HEK293 (cell line): ENCODE measurements around the gene PHC3.

Source experiments
- BCL11B ChIP-seq: fragments of 450-650 bp; formaldehyde crosslinking; IDR thresholded peaks from 2 replicates; pipeline ENCODE4 v1.5.1; 2016; ENCODE audit warnings: low read depth, missing biosample characterization, missing genetic modification characterization
- HIC1 ChIP-seq: fragments of 450-650 bp; formaldehyde crosslinking; IDR thresholded peaks from 2 replicates; pipeline ENCODE4 v1.5.1; 2016; ENCODE audit warnings: missing biosample characterization, missing genetic modification characterization
- REST ChIP-seq: fragments of 450-650 bp; formaldehyde crosslinking; IDR thresholded peaks from 2 replicates; pipeline ENCODE4 v1.5.1; 2016; ENCODE audit warnings: missing biosample characterization, missing genetic modification characterization
- SCRT1 ChIP-seq: fragments of 450-650 bp; formaldehyde crosslinking; IDR thresholded peaks from 2 replicates; pipeline ENCODE4 v1.5.1; 2016; ENCODE audit warnings: missing biosample characterization, missing genetic modification characterization, borderline replicate concordance
- TCF7L2 ChIP-seq: IDR thresholded peaks from 2 replicates; pipeline ENCODE4 v1.6.1; 2011; ENCODE audit warnings: low read depth, mild to moderate bottlenecking, inconsistent platforms, low read length, moderate library complexity, borderline replicate concordance
- ZNF114 ChIP-seq: fragments of 450-650 bp; formaldehyde crosslinking; IDR thresholded peaks from 2 replicates; pipeline ENCODE4 v1.5.0; 2017; ENCODE audit warnings: missing biosample characterization, missing genetic modification characterization
- ZNF133 ChIP-seq: fragments of 450-650 bp; formaldehyde crosslinking; IDR thresholded peaks from 2 replicates; pipeline ENCODE4 v1.5.1; 2016; ENCODE audit warnings: missing biosample characterization, missing genetic modification characterization
- ZNF16 ChIP-seq: fragments of 450-650 bp; formaldehyde crosslinking; IDR thresholded peaks from 2 replicates; pipeline ENCODE4 v1.5.1; 2016; ENCODE audit warnings: low read depth, missing biosample characterization, missing genetic modification characterization
- ZNF174 ChIP-seq: fragments of 450-650 bp; formaldehyde crosslinking; IDR thresholded peaks from 2 replicates; pipeline ENCODE4 v1.5.0; 2017; ENCODE audit warnings: missing biosample characterization, mild to moderate bottlenecking, missing genetic modification characterization
- ZNF18 ChIP-seq: fragments of 450-650 bp; formaldehyde crosslinking; IDR thresholded peaks from 2 replicates; pipeline ENCODE4 v1.5.1; 2016; ENCODE audit warnings: missing biosample characterization, missing genetic modification characterization
- ZNF19 ChIP-seq: fragments of 450-650 bp; formaldehyde crosslinking; IDR thresholded peaks from 2 replicates; pipeline ENCODE4; 2016; ENCODE audit warnings: missing biosample characterization, missing genetic modification characterization, low read depth
- ZNF202 ChIP-seq: fragments of 450-650 bp; formaldehyde crosslinking; IDR thresholded peaks from 2 replicates; pipeline ENCODE4 v1.5.1; 2016; ENCODE audit warnings: missing biosample characterization, missing genetic modification characterization, borderline replicate concordance
- ZNF239 ChIP-seq: fragments of 450-650 bp; formaldehyde crosslinking; IDR thresholded peaks from 2 replicates; pipeline ENCODE4 v1.5.1; 2016; ENCODE audit warnings: missing biosample characterization, missing genetic modification characterization
- ZNF26 ChIP-seq: fragments of 450-650 bp; formaldehyde crosslinking; IDR thresholded peaks from 2 replicates; pipeline ENCODE4 v1.5.1; 2016; ENCODE audit warnings: missing biosample characterization, missing genetic modification characterization
- ZNF280C ChIP-seq: fragments of 450-650 bp; formaldehyde crosslinking; IDR thresholded peaks from 2 replicates; pipeline ENCODE4 v1.5.1; 2016; ENCODE audit warnings: missing biosample characterization, missing genetic modification characterization
- ZNF433 ChIP-seq: fragments of 450-650 bp; formaldehyde crosslinking; IDR thresholded peaks from 2 replicates; pipeline ENCODE4 v1.5.1; 2016; ENCODE audit warnings: missing biosample characterization, missing genetic modification characterization, low read depth
- ZNF544 ChIP-seq: fragments of 450-650 bp; formaldehyde crosslinking; IDR thresholded peaks from 2 replicates; pipeline ENCODE4 v1.5.0; 2017; ENCODE audit warnings: missing biosample characterization, missing genetic modification characterization
- ZNF548 ChIP-seq: fragments of 450-650 bp; formaldehyde crosslinking; IDR thresholded peaks from 2 replicates; pipeline ENCODE4 v1.5.1; 2016; ENCODE audit warnings: missing biosample characterization, missing genetic modification characterization
- ZNF561 ChIP-seq: fragments of 450-650 bp; IDR thresholded peaks from 2 replicates; pipeline ENCODE4 v1.5.1; 2018; ENCODE audit warnings: missing biosample characterization, missing genetic modification characterization, borderline replicate concordance
- ZNF621 ChIP-seq: fragments of 450-650 bp; formaldehyde crosslinking; IDR thresholded peaks from 2 replicates; pipeline ENCODE4 v1.5.1; 2017; ENCODE audit warnings: missing biosample characterization, missing genetic modification characterization
- ZNF670 ChIP-seq: fragments of 450-650 bp; formaldehyde crosslinking; IDR thresholded peaks from 2 replicates; pipeline ENCODE4 v1.5.1; 2016; ENCODE audit warnings: missing biosample characterization, missing genetic modification characterization, low read depth
- ZNF701 ChIP-seq: fragments of 450-650 bp; formaldehyde crosslinking; IDR thresholded peaks from 2 replicates; pipeline ENCODE4 v1.5.1; 2016; ENCODE audit warnings: missing biosample characterization, missing genetic modification characterization
- ZSCAN23 ChIP-seq: fragments of 450-650 bp; formaldehyde crosslinking; IDR thresholded peaks from 2 replicates; pipeline ENCODE4 v1.5.1; 2016; ENCODE audit warnings: missing biosample characterization, missing genetic modification characterization

PHC3 gene

GRCh38 chr3:170221924-170222646 is 40.6 kb upstream of the PHC3 start, which contains the start of gene PRKCI (continued):
- TF ChIP-seq ZNF18 (tag by site-specific recombination) (no peak), ZNF621 (tag by site-specific recombination) (no peak), REST (no peak), ZSCAN23 (0 out of 2 replicates have a peak, but pooled peaks have one; percentile 40), ZNF433 (no peak), ZNF670 (tag by site-specific recombination) (no peak), SCRT1 (tag by site-specific recombination) (no peak), ZNF114 (tag by site-specific recombination) (no peak), BCL11B (tag by site-specific recombination) (no peak), ZNF133 (tag by site-specific recombination) (no peak), TCF7L2 (peak; percentile 64; the same call in 1 of the 2 replicates), ZNF16 (no peak), ZNF239 (tag by site-specific recombination) (no peak), ZNF19 (tag by site-specific recombination) (no peak), ZNF544 (tag by site-specific recombination) (no peak), HIC1 (tag by site-specific recombination) (peak; percentile 97), ZNF26 (tag by site-specific recombination) (no peak), ZNF280C (tag by site-specific recombination) (no peak), ZNF548 (tag by site-specific recombination) (no peak), ZNF202 (tag by site-specific recombination) (no peak), ZNF174 (tag by site-specific recombination) (no peak), ZNF561 (tag by site-specific recombination) (peak; percentile 56; the same call in 1 of the 2 replicates), ZNF701 (tag by site-specific recombination) (no peak)
